ENCODE results near the gene RFX6. TPM values are rescaled to one million over a fixed set of nuclear protein-coding genes. Genes with fewer than 3 reads are reported as not detected.

The RFX6 gene
- total RNA-seq, 4 donors from 2014 or later: not detected

DNA sequence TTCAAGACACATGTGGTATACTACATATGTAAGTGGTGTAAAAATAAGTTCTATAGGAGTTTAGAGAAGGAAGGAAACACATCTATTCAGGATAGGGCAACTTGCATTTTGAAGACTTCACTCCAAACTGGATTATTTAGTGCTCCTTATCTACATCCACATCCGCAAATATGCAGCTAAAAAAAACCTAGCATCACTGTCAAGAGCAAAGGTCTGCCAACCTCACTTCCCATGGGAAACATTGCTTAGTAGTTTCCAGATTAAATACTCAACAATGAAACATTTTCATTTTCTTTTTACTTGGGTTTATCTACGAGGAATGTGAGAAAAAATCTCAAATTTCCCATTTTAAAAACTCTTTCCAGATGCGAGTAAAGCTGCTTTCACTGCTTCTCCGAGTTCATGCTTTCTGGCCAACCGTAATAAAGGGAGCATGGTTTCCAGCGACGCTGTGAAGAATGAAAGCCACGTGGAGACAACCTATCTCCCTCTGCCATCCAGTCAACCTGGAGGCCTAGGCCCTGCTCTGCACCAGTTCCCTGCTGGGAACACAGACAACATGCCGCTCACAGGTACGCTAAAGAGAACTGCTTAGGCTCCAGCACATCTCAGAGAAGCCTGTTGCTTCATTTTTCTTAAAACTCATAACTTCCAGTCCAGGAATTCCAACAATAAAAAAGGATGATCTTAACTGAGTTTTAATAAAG, 48.2 kb downstream of the RFX6 start:
- Histone ChIP-seq H3K4me3 (replicated peaks in 1 of 3) (no peak overlapping the region), H3K36me3 (no peaks in the 10 kb centered on the region), H3K27me3 (no peaks in the 10 kb centered on the region), H3K27ac (no peak overlapping the region), H3K9me3 (no peaks in the 10 kb centered on the region), H3K4me1 (no peaks in the 10 kb centered on the region)
- DNase-seq: no peak
- TF ChIP-seq CTCF (IDR thresholded peaks at IDR 0.05) (no peak), POLR2A (IDR thresholded peaks at IDR 0.05) (no peak)
- 57 to 72% methylated on average over 10 of the region's 10 CpGs for WGBS, 2 donors
- intact Hi-C loops (cut with DNase I): no loop called here

GRCh38 chr6:116928677-116929076, 51.6 kb downstream of the RFX6 start:
- Histone ChIP-seq H3K27me3 (no peaks in the 10 kb centered on the region), H3K27ac (no peak overlapping the region), H3K4me1 (no peaks in the 10 kb centered on the region), H3K4me3 (replicated peaks in 1 of 3) (no peak overlapping the region), H3K9me3 (no peaks in the 10 kb centered on the region), H3K36me3 (no peaks in the 10 kb centered on the region)
- no peak for DNase-seq
- TF ChIP-seq POLR2A (IDR thresholded peaks at IDR 0.05): no peak
- no peak for TF ChIP-seq CTCF (IDR thresholded peaks at IDR 0.05)
- intact Hi-C loops (cut with DNase I): no loop called here
- 33 to 41% methylated on average over 6 of the region's 6 CpGs for WGBS, 2 donors

GRCh38 chr6:116929825-116930224, 52.8 kb downstream of the RFX6 start:
- no peaks in the 10 kb centered on the region for H3K9me3 ChIP-seq
- no peak overlapping the region for H3K4me3 ChIP-seq (replicated peaks in 1 of 3)
- no peaks in the 10 kb centered on the region for H3K4me1 ChIP-seq
- WGBS, 2 donors: 0 to 50% methylated on average over 1 of the region's 1 CpG
- no peak for DNase-seq
- TF ChIP-seq CTCF (IDR thresholded peaks at IDR 0.05) (no peak), POLR2A (IDR thresholded peaks at IDR 0.05) (no peak)
- intact Hi-C loops (cut with DNase I): no loop called here
- no peaks in the 10 kb centered on the region for H3K36me3 ChIP-seq
- H3K27me3 ChIP-seq: no peaks in the 10 kb centered on the region
- H3K27ac ChIP-seq: no peak overlapping the region

DNA sequence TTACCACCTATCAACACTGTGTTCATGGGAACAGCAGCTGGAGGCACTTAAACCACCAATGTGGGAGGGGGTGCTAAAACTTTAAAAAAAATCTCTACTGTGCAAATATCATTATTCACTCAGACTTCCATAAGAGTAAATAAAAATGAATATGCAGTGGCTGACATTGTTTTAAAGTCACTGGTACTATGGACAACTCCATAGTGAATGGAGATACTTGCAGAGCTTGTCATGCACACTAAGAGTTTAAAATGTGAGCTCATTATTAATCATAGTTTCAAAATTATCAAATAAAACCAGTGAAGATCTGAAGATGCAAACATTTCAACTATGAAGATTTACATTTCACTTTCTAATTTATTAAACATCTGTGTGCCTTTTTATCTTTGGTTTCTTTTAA, 54.4 kb downstream of the RFX6 start:
- no peaks in the 10 kb centered on the region for H3K36me3 ChIP-seq
- H3K4me3 ChIP-seq (replicated peaks in 1 of 3): no peak overlapping the region
- no peaks in the 10 kb centered on the region for H3K9me3 ChIP-seq
- no peak for DNase-seq
- H3K4me1 ChIP-seq: no peaks in the 10 kb centered on the region
- no peaks in the 10 kb centered on the region for H3K27me3 ChIP-seq
- H3K27ac ChIP-seq: no peak overlapping the region
- intact Hi-C loops (cut with DNase I): no loop called here
- TF ChIP-seq CTCF (IDR thresholded peaks at IDR 0.05): no peak

DNA sequence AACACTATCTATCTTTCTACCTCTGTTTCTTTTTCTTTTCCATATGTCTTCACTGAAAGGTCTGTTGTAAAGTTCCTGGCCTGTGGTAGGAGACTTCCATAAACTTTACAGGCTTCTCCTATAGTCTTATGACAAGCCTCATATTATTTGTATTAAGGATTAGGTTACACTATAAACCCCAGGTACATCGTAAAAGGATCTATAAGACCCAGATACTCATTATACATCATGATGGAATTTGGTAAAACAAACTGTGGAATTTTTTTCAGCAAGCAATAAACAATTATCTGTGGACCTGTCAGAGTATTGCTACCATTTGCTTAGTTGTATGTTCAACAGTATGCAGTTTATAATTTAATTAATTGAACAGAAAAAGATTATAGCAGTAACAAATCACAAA, 55.5 kb downstream of the RFX6 start:
- Histone ChIP-seq H3K9me3 (no peaks in the 10 kb centered on the region), H3K27me3 (no peaks in the 10 kb centered on the region), H3K4me3 (replicated peaks in 1 of 3) (no peak overlapping the region), H3K27ac (no peak overlapping the region), H3K4me1 (no peaks in the 10 kb centered on the region), H3K36me3 (no peaks in the 10 kb centered on the region)
- TF ChIP-seq CTCF (IDR thresholded peaks at IDR 0.05) (no peak), POLR2A (IDR thresholded peaks at IDR 0.05) (no peak)
- intact Hi-C loops (cut with DNase I): no loop called here
- DNase-seq: no peak
- WGBS, 2 donors: 75 to 88% methylated on average over 1 of the region's 1 CpG

Measured in thyroid gland (tissue), 4 donors.